NCI-H1417 (cell line): ENCODE results near the gene IL4I1.

Experiments
- DNase-seq, 3 experiments: peaks; one replicate each; lab custom pipeline; 2025; lab: John Stamatoyannopoulos, UW

Gene IL4I1

GRCh38 chr19:49895566-49896297 lies 955 bp downstream of the IL4I1 start:
- no peak for DNase-seq

- no peak for DNase-seq
These were observed 1.7 kb downstream of the IL4I1 start for GRCh38 chr19:49894879-49895565.

- no peak for DNase-seq
These were observed 2.5 kb downstream of the IL4I1 start for GRCh38 chr19:49894011-49894664.

GRCh38 chr19:49892716-49893115 lies 4.0 kb downstream of the IL4I1 start:
- DNase-seq: no peak

GRCh38 chr19:49891393-49891792 lies 5.3 kb downstream of the IL4I1 start:
- DNase-seq: no peak

- DNase-seq: peak in 1 of 3 experiments; percentile 84
These were observed 6.1 kb downstream of the IL4I1 start for GRCh38 chr19:49890349-49891311.

GRCh38 chr19:49889687-49890348 lies 6.9 kb downstream of the IL4I1 start:
- peak in 1 of 3 experiments; percentile 83 for DNase-seq

- DNase-seq: no peak
These were observed 7.5 kb downstream of the IL4I1 start for GRCh38 chr19:49889038-49889686.

- DNase-seq: peak; percentile 43 to 73 (median 59)
These were observed 8.2 kb downstream of the IL4I1 start for GRCh38 chr19:49888510-49888824.

- peak; percentile 53 to 76 (median 66) for DNase-seq
These were observed 8.8 kb downstream of the IL4I1 start for GRCh38 chr19:49887665-49888509.

- peak in 1 of 3 experiments; percentile 42 for DNase-seq
These were observed 9.5 kb downstream of the IL4I1 start for GRCh38 chr19:49887037-49887664.

- DNase-seq: no peak
These were observed 11.9 kb downstream of the IL4I1 start for GRCh38 chr19:49884760-49885159.

GRCh38 chr19:49884109-49884508 lies 12.6 kb downstream of the IL4I1 start:
- no peak for DNase-seq

- DNase-seq: no peak
These were observed 13.6 kb downstream of the IL4I1 start for GRCh38 chr19:49883094-49883493.

GRCh38 chr19:49882643-49883042 lies 14.0 kb downstream of the IL4I1 start:
- DNase-seq: no peak

GRCh38 chr19:49881672-49882394 lies 14.9 kb downstream of the IL4I1 start:
- DNase-seq: no peak

GRCh38 chr19:49881186-49881585 lies 15.5 kb downstream of the IL4I1 start:
- DNase-seq: no peak

GRCh38 chr19:49880162-49880869 lies 16.4 kb downstream of the IL4I1 start:
- DNase-seq: no peak
